Measurements from ENCODE around the gene LARGE1.

GRCh38 chr22:33328789-33329296, 591.4 kb downstream of the LARGE1 start:
- no peak for TF ChIP-seq CTCF (IDR thresholded peaks at IDR 0.05; ENCODE audit: insufficient read depth, low read length, poor library complexity, severe bottlenecking)
- TF ChIP-seq EZH2phosphoT487 (conservative IDR thresholded peaks at IDR 0.05; ENCODE audit: low read length), result no peak

Data from SU-DHL-6 (cell line).